HG03571 (cell line): ENCODE measurements around the gene UTS2B.
A peak's percentile ranks its signal among the peaks of the same experiment; 100 is the strongest.

Experiments
- ATAC-seq: cut with Tn5 transposase; IDR thresholded peaks from one replicate; pipeline ENCODE4 v1.9.1; 2021; ENCODE audit not compliant: unreplicated experiment

Gene UTS2B

DNA sequence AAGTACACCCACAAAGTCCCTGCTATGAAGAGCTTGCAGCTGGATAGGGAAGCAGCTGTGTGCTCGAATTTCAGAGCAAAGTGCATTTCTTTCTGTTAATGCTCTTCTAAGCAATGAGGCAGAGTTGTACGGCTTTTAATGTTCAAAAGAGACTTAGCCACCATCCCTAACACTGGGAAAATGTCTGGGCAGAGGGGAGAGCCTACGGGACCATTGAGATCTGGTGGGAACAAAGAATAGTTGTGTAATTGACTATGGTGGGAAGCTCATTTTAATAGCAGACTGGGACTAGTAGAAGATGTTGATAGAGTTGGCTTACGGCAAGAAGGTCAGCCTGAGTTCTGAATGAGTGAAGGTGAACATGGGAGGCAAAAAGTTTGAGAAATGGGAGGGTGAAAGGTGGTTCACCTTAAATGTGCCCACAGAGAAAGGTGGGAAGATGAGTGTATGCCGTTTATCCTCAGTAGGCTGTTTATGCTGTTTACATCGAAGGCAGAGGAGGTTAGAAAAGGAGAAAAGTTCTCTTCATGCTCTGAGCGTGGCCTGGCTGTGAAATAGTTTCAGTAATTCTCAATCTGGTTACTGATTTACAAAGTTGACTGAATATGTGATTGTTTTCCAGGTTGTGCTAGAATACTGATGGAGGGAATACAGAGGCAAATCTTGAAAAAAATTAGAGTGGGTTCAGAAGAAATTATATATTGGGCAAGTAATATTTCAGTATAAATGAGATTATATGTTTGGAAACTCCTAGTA is 22.9 kb upstream of the UTS2B start:
- ATAC-seq: peak; percentile 50

DNA sequence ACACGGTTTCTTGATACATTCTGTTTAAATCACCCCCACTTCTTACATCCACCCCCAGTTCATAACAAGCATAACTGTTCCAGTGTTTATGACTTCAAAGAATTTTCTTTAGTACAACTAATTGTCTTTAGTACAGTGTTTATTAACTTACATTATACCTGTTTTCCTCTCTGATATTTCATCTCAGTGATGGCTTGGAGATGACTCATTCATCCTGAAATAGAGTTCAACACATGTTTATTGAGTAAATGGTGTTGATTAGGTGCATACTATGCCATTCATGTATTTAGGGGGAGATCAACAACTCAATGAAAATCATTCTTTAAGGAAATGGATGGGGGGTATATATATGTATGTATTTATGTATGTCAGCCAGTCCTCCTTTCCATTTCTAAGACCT is 21.7 kb upstream of the UTS2B start:
- ATAC-seq: no peak

- ATAC-seq: no peak
These were observed 20.2 kb upstream of the UTS2B start for GRCh38 chr3:191350396-191351090.

DNA sequence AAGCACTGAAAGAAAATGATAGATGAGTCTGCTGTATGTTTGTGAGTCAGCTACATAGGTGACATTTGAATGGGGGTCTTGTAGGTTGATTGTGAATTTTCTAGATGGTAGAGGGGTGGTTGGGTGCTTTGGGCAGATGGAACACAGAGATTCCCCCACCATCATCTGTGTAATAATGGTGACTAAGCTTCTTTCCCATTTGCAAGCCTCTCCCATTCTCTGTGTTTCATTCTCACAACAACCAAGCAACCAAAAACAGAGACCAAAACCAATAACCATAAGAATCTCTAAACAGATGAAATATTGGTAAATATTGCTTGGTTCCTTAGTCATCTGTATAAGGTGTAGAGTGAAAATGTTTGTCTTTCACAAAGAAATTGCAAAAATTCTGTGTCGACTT is 17.8 kb upstream of the UTS2B start:
- no peak for ATAC-seq

- no peak for ATAC-seq
These were observed 16.9 kb upstream of the UTS2B start for GRCh38 chr3:191347228-191347627.

DNA sequence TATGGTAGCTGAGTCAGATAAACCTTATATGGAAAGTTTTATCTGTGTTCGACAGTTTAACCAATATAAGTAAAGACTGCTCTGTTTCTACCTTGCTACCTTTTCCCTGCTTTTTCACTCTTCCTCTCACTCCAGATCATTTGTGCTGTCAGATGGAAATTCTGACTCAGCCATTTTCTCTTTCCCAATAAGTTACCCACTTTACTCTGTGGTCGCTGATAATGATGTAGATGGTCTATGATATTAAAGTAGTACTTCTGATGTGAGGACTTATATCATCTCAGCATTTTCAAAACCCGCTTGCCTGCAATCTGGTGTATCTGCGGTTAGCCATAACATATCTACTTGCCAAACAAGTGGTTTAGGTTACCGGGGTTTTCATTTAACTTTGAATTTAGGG is 15.0 kb upstream of the UTS2B start:
- no peak for ATAC-seq

DNA sequence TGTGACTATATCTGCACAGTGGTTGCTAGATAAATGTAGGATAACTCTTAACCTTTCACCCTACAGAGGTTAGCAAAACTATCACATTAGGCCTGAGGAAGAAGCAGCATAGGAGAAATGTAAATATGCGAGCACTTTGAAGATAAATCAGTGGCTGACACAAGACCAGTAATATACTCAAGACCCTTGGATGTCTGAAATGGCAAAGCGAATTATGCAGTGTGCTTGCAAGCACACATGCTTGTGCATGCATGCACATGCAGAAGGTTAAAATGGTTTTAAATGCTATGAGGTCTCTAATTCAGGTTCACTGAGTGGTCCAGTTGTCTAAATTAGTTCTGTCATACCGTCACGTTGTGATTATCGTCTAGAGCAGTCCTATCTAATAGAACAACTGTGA is 13.6 kb upstream of the UTS2B start:
- no peak for ATAC-seq

DNA sequence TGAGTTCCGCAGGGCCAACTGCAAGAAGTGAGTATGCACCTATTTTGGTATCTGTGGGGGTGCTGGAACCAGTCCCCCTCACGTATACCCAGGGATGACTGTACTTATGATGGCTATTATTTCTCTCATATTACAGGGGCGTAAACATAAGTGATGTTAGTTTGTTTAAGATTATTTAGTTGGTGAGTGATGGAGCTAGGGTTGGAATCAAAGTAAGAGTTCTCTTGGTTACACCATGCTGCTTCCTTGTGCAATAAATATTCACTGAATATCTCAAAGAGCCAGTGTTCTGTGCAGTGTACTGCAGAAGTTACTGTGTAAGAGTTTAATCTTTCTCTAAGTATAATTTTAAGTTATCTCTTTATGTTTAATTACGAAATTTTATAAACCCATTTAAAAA is 12.8 kb upstream of the UTS2B start:
- ATAC-seq: no peak

DNA sequence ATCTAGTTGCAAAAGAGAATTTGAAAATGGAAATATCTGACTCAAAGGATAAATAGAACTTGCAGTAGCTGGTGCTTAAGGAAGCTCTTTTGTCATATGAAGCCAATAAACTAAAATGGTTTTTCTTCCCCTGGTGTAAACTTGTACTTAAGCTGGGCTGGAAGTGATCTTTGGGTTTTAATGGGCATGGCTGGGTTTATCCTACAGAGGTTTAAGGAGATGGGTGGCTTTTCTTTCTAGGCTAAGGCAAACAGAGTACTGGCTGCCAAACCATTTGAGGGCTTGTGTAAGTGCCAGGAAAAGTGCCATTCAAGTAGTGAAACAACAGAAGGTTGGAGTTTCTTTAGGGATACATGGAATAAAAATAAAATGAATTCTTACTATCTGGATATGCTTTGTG is 12.1 kb upstream of the UTS2B start:
- ATAC-seq: no peak

GRCh38 chr3:191342006-191342405 is 11.7 kb upstream of the UTS2B start:
- ATAC-seq: no peak

- ATAC-seq: peak; percentile 63
These were observed 10.6 kb upstream of the UTS2B start for GRCh38 chr3:191340966-191341365.

DNA sequence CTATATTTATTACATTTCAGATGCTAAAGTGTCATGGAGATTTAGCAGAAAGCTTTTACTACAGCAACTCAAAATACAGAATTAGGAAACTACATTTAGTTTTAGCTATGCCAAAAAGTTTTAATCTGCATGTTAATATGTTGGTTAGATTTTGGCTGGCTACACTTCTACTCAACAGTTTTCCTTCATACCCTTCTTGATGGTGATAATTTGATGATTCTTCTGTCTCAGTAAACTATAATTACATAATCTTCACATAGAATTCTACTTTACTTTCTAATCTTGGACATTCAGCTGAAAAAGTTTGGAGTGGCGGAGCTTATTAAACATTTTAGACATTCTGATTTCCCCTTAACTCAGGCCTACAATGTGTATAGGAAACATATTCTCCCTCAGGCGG is 10.0 kb upstream of the UTS2B start:
- ATAC-seq: no peak

- no peak for ATAC-seq
These were observed 9.1 kb upstream of the UTS2B start for GRCh38 chr3:191339316-191339917.

GRCh38 chr3:191338177-191338488 is 7.8 kb upstream of the UTS2B start:
- no peak for ATAC-seq

GRCh38 chr3:191336833-191337232 is 6.5 kb upstream of the UTS2B start:
- ATAC-seq: peak; percentile 32

DNA sequence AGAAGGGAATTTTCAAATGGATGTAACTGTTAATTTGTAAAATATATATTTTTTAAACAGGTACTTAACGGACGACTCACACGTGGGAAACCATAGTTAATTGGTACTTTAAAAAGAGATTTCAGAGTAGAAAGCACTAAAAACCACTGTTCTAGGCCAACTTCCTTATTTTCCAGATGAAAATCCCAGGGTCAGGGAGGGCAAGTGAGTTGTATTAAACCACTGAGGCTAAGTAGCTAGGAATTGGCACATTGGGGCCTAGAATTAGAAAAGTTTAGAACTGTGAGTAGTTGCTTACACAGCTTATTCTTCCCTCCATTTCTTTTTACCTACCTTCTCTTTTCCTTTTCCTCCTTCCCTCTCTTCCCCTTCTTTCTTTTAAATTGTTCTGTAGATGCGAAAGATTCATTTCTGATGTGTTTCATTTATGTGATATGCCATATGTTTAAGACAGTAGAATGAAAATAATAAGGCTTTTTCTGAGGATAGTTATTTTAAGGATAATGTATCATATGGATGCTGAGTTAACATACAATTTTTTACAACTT is 4.1 kb upstream of the UTS2B start:
- no peak for ATAC-seq

DNA sequence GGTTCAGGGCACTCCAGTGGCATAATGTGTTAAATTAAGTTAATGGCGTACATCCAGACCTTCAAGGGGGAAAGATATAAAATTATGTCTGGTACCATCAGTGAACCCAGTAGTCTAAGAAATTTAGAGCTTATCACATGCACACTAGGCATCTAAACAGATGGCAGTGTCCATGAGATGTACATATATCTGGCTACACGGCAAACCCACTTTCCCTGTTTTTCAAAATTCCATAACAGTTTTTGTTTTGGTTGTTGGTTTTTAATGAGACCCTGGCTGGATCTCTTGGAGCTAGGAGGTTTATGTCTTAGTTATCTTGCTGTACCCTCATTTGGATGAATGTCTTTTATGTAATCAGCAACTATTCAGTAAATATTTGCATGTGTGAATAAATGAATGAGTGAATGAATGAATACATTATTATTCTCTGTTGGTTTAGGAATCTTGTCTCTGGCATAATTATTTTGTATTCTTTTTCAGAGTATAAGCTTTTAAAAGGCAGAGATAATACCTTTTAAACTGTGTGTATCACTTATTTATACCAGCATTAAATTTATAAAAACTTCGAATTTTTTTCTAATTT is 3.1 kb upstream of the UTS2B start:
- no peak for ATAC-seq

GRCh38 chr3:191331388-191331787 is 1.1 kb upstream of the UTS2B start:
- ATAC-seq: no peak

DNA sequence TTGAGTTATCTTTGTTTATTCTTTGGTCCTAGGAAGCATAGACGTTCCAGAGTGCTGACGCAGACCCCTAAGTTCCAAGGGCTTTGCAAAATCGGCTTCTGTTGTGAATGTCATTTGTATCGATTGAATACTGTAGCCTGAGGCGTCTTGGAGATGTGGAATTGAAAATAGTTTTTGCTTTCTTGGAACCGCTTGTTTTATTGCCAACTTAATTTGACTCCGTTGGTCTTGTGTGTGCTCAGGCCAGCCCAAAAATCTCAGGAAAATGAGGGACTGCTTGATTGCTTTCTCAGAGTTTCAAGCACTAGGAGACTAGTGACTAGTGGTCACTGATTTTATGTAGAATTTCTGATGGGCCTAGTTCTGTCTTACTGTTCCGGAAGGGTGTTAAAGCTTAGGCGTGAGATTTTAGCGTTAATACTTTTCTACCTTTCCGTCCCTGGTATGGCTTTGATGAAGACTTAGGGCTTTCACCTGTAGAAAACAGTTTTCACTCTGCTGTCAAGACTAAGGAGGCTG is 263 bp upstream of the UTS2B start:
- ATAC-seq: no peak

DNA sequence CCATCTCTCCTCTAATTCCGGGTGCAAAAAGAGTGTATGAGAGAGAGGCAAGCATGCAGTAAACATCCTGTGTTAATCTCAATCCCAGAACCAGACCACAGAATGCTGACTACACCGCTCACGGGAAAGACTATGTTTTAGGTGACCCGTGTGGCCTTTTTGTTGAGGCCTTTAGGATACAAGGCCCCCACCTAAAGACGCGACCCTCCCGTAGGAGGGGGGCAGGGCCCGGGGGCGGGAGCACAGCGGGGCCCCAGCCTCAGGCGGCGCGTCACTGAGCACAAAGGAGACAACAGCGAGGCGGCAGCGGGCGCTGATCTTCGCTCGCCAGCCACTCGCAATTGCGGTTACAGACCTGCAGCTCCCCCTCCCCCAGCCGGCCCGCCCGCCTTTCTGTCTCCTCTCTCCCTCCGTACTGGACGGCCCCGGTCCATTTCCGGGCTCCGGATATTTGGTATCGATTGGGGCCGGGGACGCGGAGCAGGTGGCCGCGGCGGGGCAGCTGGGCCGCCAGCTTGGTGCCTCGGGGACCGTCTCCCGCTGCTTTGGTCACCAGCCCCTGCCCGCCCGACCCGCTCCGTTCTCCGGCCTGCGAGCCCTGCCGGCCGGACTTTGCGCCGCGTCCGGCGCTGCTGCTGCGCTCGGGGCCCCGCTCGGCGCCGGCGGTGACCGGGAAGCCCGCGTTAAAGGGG is 1.2 kb downstream of the UTS2B start, which contains the start of gene CCDC50:
TSS of gene CCDC50 (plus strand) at position 433 of the 692 bp plus-strand sequence. CDS start 281 bp downstream, outside the sequence.
- peak; percentile 72 for ATAC-seq
